HUES48 (cell line): ENCODE measurements around the gene GNL1.

ENCODE experiments used
- H3K27ac ChIP-seq: one replicate; pipeline ENCODE4 v1.7.0; 2013; ENCODE audit warnings: low read depth, low read length, inconsistent platforms
- H3K27me3 ChIP-seq: 2 replicates; pipeline ENCODE4 v1.6.1; 2013; ENCODE audit warnings: mild to moderate bottlenecking, low read length; ENCODE audit not compliant: control insufficient read depth, insufficient read depth
- H3K36me3 ChIP-seq: 2 replicates; pipeline ENCODE4 v1.6.1; 2013; ENCODE audit warnings: low read length; ENCODE audit not compliant: control insufficient read depth, insufficient read depth
- H3K4me1 ChIP-seq: 2 replicates; pipeline ENCODE4 v1.6.1; 2013; ENCODE audit warnings: mild to moderate bottlenecking, low read length; ENCODE audit not compliant: control insufficient read depth, insufficient read depth
- H3K4me3 ChIP-seq: 2 replicates; pipeline ENCODE4 v1.5.1; 2013; ENCODE audit warnings: mild to moderate bottlenecking, low read depth, low read length
- H3K9ac ChIP-seq: 2 replicates; pipeline ENCODE4 v1.6.1; 2013; ENCODE audit warnings: mild to moderate bottlenecking, low read depth, low read length, moderate library complexity
- H3K9me3 ChIP-seq: 2 replicates; pipeline ENCODE4 v1.6.1; 2013; ENCODE audit warnings: low read length; ENCODE audit not compliant: control insufficient read depth, insufficient read depth

GNL1 gene

DNA sequence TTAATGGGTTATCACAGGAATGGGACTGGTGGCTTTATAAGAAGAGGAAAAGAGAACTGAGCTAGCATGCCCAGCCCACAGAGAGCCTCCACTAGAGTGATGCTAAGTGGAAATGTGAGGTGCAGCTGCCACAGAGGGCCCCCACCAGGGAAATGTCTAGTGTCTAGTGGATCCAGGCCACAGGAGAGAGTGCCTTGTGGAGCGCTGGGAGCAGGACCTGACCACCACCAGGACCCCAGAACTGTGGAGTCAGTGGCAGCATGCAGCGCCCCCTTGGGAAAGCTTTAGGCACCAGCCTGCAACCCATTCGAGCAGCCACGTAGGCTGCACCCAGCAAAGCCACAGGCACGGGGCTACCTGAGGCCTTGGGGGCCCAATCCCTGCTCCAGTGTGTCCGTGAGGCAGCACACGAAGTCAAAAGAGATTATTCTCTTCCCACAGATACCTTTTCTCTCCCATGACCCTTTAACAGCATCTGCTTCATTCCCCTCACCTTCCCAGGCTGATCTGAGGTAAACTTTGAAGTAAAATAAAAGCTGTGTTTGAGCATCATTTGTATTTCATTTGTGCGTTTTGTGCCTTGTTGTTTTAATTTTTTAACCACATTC, 62.5 kb downstream of the GNL1 start:
- Histone ChIP-seq H3K27me3 (no peaks in the 10 kb centered on the region), H3K4me3 (no peak overlapping the region), H3K9ac (no peak overlapping the region), H3K36me3 (peaks cover 23% of the 10 kb centered on the region), H3K27ac (no peak overlapping the region), H3K9me3 (no peaks in the 10 kb centered on the region), H3K4me1 (peaks cover 3% of the 10 kb centered on the region; the same call in 1 of the 2 replicates)

DNA sequence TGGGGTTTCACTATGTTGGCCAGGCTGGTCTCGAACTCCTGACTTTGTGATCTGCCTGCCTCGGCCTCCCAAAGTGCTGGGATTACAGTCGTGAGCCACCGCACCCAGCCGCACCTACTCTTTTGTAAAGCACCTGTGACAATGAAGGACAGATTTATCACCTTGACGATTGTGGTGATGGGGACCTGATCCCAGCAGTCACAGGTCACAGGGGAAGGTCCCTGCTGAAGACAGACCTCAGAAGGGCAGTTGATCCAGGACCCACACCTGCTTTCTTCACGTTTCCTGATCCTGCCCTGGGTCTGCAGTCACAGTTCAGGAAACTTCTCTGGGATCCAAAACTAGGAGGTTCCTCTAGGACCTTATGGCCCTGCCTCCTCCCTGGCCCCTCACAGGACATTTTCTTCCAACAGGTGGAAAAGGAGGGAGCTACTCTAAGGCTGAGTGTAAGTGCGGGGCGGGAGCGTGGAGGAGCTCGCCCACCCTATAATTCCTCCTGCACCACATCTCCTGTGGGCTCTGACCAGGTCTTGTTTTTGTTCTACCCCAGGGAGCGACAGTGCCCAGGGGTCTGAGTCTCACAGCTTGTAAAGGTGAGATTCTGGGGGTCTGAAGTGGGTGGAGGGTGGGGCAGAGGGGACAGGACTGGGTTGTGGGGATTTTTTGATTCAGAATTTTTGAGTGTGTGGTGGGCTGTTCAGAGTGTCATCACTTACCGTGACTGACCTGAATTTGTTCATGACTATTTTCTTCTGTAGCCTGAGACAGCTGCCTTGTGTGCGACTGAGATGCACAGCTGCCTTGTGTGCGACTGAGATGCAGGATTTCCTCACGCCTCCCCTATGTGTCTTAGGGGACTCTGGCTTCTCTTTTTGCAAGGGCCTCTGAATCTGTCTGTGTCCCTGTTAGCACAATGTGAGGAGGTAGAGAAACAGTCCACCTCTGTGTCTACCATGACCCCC, 64.0 kb downstream of the GNL1 start:
- no peak overlapping the region for H3K27ac ChIP-seq
- H3K4me3 ChIP-seq = no peak overlapping the region
- H3K27me3 ChIP-seq = no peaks in the 10 kb centered on the region
- no peak overlapping the region for H3K9ac ChIP-seq
- peaks cover 3% of the 10 kb centered on the region; the same call in 1 of the 2 replicates for H3K4me1 ChIP-seq
- H3K9me3 ChIP-seq = no peaks in the 10 kb centered on the region
- H3K36me3 ChIP-seq = peaks cover 23% of the 10 kb centered on the region
